ENCODE results near the gene BMERB1.

BMERB1 gene

DNA sequence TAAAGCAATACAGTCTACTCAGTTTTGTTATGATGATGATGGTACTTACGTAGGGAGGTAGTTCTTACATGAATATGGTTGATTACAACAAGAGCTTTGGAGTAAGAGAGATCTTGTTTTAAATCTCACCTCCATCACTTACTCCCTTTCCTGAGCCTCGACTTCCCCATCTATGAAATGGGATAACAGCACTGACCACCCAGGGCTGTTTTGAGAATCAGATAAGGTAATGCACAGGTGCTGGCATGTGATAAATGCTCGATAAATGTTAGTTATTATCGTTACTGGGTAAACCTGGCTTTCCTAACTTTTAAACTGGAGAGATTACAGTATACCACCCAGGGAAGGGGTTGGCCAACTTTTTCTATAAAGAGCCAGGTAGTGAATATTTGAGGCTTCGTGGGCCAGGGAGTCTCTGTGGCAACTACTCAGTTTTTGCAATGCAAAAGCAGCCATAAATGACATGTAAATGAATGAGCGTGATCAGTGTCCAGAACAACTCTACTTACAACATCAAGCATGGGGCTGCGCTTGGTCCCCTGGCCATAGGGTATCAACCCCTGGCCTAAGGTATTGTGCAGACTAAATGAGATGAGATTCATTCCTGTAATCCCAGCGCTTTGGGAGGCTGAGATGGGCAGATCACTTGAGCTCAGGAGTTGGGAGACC, 73.7 kb downstream of the BMERB1 start:
- Histone ChIP-seq H2AFZ (no peak overlapping the region), H3K9me3 (ENCODE audit: control insufficient read depth, low read length) (no peaks in the 10 kb centered on the region), H3K79me2 (peaks cover 10% of the 10 kb centered on the region), H3K4me2 (ENCODE audit: low read length) (no peak overlapping the region), H3K4me3 (ENCODE audit: low read depth, low read length) (no peak overlapping the region), H3K4me1 (peaks cover 3% of the 10 kb centered on the region), H3K27ac (no peak overlapping the region), H3K27me3 (ENCODE audit: control insufficient read depth, insufficient read depth, low read length) (no peaks in the 10 kb centered on the region), H3K9ac (no peak overlapping the region), H3K36me3 (ENCODE audit: control insufficient read depth, insufficient read depth, low read length) (no peaks in the 10 kb centered on the region)
- TF ChIP-seq, protein P1, sequence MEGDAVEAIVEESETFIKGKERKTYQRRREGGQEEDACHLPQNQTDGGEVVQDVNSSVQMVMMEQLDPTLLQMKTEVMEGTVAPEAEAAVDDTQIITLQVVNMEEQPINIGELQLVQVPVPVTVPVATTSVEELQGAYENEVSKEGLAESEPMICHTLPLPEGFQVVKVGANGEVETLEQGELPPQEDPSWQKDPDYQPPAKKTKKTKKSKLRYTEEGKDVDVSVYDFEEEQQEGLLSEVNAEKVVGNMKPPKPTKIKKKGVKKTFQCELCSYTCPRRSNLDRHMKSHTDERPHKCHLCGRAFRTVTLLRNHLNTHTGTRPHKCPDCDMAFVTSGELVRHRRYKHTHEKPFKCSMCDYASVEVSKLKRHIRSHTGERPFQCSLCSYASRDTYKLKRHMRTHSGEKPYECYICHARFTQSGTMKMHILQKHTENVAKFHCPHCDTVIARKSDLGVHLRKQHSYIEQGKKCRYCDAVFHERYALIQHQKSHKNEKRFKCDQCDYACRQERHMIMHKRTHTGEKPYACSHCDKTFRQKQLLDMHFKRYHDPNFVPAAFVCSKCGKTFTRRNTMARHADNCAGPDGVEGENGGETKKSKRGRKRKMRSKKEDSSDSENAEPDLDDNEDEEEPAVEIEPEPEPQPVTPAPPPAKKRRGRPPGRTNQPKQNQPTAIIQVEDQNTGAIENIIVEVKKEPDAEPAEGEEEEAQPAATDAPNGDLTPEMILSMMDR (IDR thresholded peaks at IDR 0.05), result no peak

DNA sequence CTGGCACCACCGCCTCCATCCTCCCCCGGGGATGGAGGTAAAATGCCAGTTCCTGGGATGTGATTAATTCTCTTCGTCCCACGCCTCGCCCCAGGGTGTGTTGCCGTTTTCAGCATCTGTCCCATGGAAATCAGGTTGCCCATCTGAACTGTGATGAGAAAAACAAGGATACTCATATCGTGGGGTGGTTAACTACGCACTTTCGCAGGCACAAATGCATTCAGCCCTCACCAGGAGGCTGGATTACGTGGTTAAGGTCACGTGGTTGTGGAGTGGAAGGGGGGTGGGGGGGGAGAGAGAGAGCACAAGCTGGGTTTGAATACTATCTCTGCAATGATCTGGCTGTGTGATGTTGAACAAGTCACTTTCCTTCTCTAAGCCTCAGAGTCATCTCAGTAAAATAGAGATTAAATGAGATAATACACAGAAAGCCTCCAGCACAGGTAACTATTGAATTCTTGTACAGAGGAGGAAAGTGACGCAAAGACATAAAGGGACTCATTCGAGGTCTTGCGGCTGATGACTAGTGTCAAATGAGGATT, 74.7 kb downstream of the BMERB1 start:
- Histone ChIP-seq H3K4me3 (ENCODE audit: low read depth, low read length) (no peak overlapping the region), H3K9me3 (ENCODE audit: control insufficient read depth, low read length) (no peaks in the 10 kb centered on the region), H3K4me2 (ENCODE audit: low read length) (no peak overlapping the region), H3K27me3 (ENCODE audit: control insufficient read depth, insufficient read depth, low read length) (no peaks in the 10 kb centered on the region), H3K36me3 (ENCODE audit: control insufficient read depth, insufficient read depth, low read length) (no peaks in the 10 kb centered on the region), H3K9ac (no peak overlapping the region), H3K27ac (no peak overlapping the region), H3K79me2 (peaks cover 10% of the 10 kb centered on the region), H3K4me1 (peaks cover 3% of the 10 kb centered on the region), H2AFZ (no peak overlapping the region)
- TF ChIP-seq, protein P1 (IDR thresholded peaks at IDR 0.05), result no peak

DNA sequence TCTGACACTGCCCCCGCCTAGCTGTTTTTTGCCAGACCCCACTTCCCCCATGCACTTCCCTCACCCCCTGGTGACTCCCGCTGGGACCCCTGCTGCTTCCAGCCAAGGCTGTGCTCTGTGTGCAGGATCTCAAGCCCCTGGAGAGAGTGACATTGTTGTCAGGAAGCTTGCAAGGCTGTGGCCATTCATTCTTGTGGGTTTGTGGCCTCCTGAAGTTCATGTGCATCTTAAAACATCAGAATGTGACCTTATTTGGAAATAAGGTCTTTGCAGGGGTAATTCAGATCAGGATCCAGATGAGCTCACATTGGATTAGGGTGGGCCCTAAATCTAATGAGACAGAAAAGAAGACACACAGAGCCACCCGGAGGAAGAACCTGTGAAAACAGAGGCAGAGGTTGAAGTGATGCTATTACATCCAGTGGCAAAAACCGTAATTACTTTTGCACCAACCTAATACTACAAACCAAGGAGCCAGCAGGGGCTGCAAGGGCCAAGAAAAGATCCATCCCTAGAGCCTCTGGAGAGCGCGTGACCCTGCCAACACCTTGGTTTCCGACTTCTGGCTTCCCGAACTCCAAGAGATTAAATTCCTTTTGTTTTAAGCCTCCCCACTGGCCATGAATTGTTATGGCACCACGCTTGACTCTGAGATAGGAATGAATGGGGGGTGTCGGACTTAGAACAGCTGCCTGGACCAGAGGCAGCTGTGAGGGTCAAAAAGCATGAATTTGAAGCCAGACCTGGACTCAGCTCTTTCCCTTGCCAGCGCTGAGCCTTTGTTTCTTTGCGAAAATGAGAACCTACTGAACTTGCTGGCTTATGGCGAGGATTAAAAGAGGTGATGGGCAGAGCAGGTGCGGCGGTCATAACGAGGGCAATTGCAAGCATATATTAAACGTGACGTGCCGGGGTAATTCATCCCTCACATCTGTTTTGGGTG, 75.5 kb downstream of the BMERB1 start:
- H3K36me3 ChIP-seq (ENCODE audit: control insufficient read depth, insufficient read depth, low read length), result no peaks in the 10 kb centered on the region
- H3K79me2 ChIP-seq, result peaks cover 10% of the 10 kb centered on the region
- H3K9me3 ChIP-seq (ENCODE audit: control insufficient read depth, low read length), result no peaks in the 10 kb centered on the region
- no peak overlapping the region for H3K27ac ChIP-seq
- peaks cover 3% of the 10 kb centered on the region for H3K4me1 ChIP-seq
- TF ChIP-seq, protein P1 (IDR thresholded peaks at IDR 0.05), result no peak
- H3K27me3 ChIP-seq (ENCODE audit: control insufficient read depth, insufficient read depth, low read length), result no peaks in the 10 kb centered on the region
- no peak overlapping the region for H3K4me3 ChIP-seq (ENCODE audit: low read depth, low read length)
- H3K9ac ChIP-seq, result no peak overlapping the region
- no peak overlapping the region for H2AFZ ChIP-seq
- no peak overlapping the region for H3K4me2 ChIP-seq (ENCODE audit: low read length)

DNA sequence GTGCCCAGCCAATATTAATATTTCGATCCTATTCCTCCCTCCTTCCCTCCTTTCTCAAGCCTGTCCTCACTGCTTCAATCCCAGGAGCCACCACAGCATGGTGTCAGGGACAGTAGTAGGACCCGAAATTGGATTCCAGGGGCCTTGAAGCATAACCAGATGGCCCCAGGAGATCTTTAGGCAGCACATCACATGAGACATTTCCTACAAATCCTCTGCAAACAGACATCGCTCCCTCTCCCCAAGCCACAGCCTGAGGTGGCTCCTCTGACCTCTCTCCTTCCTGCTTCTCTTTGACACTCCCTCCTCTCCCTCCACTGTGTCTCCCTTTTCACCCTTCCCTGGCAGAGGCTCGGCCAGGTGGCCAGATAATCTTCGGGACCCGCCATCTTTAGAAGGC, 76.6 kb downstream of the BMERB1 start:
- H3K27me3 ChIP-seq (ENCODE audit: control insufficient read depth, insufficient read depth, low read length), result no peaks in the 10 kb centered on the region
- TF ChIP-seq, protein P1 (IDR thresholded peaks at IDR 0.05), result no peak

More for the DNA sequence above, 76.6 kb downstream of the BMERB1 start:
- Histone ChIP-seq H2AFZ (no peak overlapping the region), H3K9me3 (ENCODE audit: control insufficient read depth, low read length) (no peaks in the 10 kb centered on the region), H3K79me2 (peaks cover 10% of the 10 kb centered on the region), H3K36me3 (ENCODE audit: control insufficient read depth, insufficient read depth, low read length) (no peaks in the 10 kb centered on the region), H3K27ac (no peak overlapping the region), H3K4me2 (ENCODE audit: low read length) (no peak overlapping the region), H3K4me1 (peaks cover 3% of the 10 kb centered on the region), H3K4me3 (ENCODE audit: low read depth, low read length) (no peak overlapping the region), H3K9ac (no peak overlapping the region)

Data from parathyroid adenoma (tissue), 2 donors.